Stomach (tissue), 4 donors: ENCODE data around the gene CD300A.

Experiments
- EP300 ChIP-seq: sonication (generic); formaldehyde crosslinking; IDR thresholded peaks from one replicate; pipeline ENCODE4 v1.6.1; 2017; ENCODE audit warnings: antibody characterized with exemption
- POLR2A ChIP-seq, 4 donors: fragments of 450-650 bp; IDR thresholded peaks; one replicate each; pipeline ENCODE4 v1.6.1; 2016; ENCODE audit warnings: antibody characterized with exemption in 4 of 4, control low read depth in 2 of 4, mild to moderate bottlenecking in 1 of 4, moderate library complexity in 1 of 4
- POLR2AphosphoS5 ChIP-seq, 3 donors: sonication (generic); formaldehyde crosslinking; IDR thresholded peaks; one replicate each; pipeline ENCODE4 v1.6.1; 2016; ENCODE audit warnings: antibody characterized with exemption in 3 of 3
- TF ChIP-seq, protein P1 (sequence below), 7 experiments: fragments of 450-650 bp in 4 of 7; fragments of 200-600 bp in 3 of 7; sonication (generic) in 3 of 7; IDR thresholded peaks; one replicate each; pipeline ENCODE4 v1.5.1; 2016 to 2019; ENCODE audit warnings: antibody characterized with exemption in 7 of 7, control low read depth in 2 of 7, mild to moderate bottlenecking in 1 of 7

DNA sequence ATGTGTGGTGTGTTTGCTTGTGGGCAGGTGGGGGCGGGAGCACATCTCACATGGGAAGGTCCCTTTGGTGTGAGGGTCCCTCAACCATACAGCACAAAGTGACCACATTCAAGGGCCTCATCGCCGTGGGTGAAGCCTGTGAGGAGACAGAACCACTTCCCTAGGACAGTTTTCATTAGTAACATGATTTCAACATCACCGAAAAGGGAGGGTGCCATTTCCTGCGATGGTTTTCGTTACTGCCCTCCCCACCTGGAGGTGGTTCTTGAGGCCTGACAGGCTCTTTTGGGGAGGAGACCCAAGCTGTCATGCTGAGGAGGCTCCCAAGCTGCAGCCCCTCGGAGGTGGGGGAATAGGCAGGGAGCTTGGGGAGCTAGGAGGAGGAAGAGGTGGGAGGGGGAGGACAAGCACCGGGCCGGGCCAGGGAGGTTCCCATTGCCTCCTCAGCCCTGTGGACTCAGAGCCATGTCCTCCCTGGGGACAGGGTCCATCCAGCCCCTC lies 55.3 kb downstream of the CD300A start:
- TF ChIP-seq POLR2A (IDR thresholded peaks at IDR 0.05) = no peak
- TF ChIP-seq POLR2AphosphoS5 (IDR thresholded peaks at IDR 0.05) = no peak
- TF ChIP-seq, protein P1, sequence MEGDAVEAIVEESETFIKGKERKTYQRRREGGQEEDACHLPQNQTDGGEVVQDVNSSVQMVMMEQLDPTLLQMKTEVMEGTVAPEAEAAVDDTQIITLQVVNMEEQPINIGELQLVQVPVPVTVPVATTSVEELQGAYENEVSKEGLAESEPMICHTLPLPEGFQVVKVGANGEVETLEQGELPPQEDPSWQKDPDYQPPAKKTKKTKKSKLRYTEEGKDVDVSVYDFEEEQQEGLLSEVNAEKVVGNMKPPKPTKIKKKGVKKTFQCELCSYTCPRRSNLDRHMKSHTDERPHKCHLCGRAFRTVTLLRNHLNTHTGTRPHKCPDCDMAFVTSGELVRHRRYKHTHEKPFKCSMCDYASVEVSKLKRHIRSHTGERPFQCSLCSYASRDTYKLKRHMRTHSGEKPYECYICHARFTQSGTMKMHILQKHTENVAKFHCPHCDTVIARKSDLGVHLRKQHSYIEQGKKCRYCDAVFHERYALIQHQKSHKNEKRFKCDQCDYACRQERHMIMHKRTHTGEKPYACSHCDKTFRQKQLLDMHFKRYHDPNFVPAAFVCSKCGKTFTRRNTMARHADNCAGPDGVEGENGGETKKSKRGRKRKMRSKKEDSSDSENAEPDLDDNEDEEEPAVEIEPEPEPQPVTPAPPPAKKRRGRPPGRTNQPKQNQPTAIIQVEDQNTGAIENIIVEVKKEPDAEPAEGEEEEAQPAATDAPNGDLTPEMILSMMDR (IDR thresholded peaks at IDR 0.05) = no peak
- TF ChIP-seq EP300 = no peak
